A549 (cell line): ENCODE data around the gene SRF. TPM values are rescaled to one million over a fixed set of nuclear protein-coding genes. Genes with fewer than 3 reads are reported as not detected.

Experiments used
- ATAC-seq, 2 experiments: fragments of 200-7000 bp in 1 of 2; fragments of >200 bp in 1 of 2; cut with Nextera tagmentation in 1 of 2; cut with Tn5 transposase in 1 of 2; 3 replicates each; pipeline versions ENCODE4 v1.8.0 to v1.9.1; 2018 to 2020; ENCODE audit warnings: mild to moderate bottlenecking in 1 of 2, moderate library complexity in 1 of 2
- CTCF ChIA-PET: fragments of 300-600 bp; sonication (Branson Sonifier 250); formaldehyde crosslinking; extraction: SDS; loops from one replicate; lab custom pipeline; 2021; ENCODE audit warnings: antibody characterized with exemption, inconsistent platforms; lab: Yijun Ruan, JAX
- POLR2A ChIA-PET: fragments of 350-600 bp; formaldehyde crosslinking; extraction: SDS; loops from one replicate; lab custom pipeline; 2021; ENCODE audit warnings: antibody characterized with exemption, inconsistent platforms; lab: Yijun Ruan, JAX
- DNase-seq, 2 experiments: peaks; one replicate each; pipeline versions ENCODE4 v3.0.0 to v3.0.0-alpha.2; 2011 to 2016; ENCODE audit warnings: low read depth in 1 of 2, low spot score in 1 of 2
- FAIRE-seq: peaks from 2 replicates; lab custom pipeline; 2011; peaks lifted over from hg19 to GRCh38; lab: Jason Lieb, UNC
- H3K27ac ChIP-seq, 2 experiments: fragments of >200 bp; sonication (Bioruptor Twin); formaldehyde crosslinking; 3 replicates each; pipeline ENCODE4 v1.5.1; 2016 to 2017
- H3K4me1 ChIP-seq: fragments of >200 bp; sonication (Bioruptor Twin); formaldehyde crosslinking; 3 replicates; pipeline ENCODE4 v1.6.1; 2016
- H3K4me2 ChIP-seq: fragments of >200 bp; sonication (Bioruptor Twin); formaldehyde crosslinking; 3 replicates; pipeline ENCODE4 v1.6.1; 2016
- H3K4me3 ChIP-seq: fragments of >200 bp; sonication (Bioruptor Twin); formaldehyde crosslinking; 3 replicates; pipeline ENCODE4 v1.5.1; 2016
- H3K9me3 ChIP-seq: fragments of >200 bp; sonication (Bioruptor Twin); formaldehyde crosslinking; 3 replicates; pipeline ENCODE4 v1.6.1; 2016
- CBX8 ChIP-seq: fragments of 200-600 bp; sonication (generic); IDR thresholded peaks from 2 replicates; pipeline ENCODE4 v1.6.1; 2016
- EHF ChIP-seq: fragments of 250-450 bp; sonication (Bioruptor Pico); IDR thresholded peaks from 2 replicates; pipeline ENCODE4 v1.5.0; 2020; ENCODE audit warnings: mild to moderate bottlenecking
- EP300 ChIP-seq, 2 experiments: fragments of >200 bp; sonication (Bioruptor Twin); formaldehyde crosslinking; IDR thresholded peaks; 2 replicates in 1 of 2; 3 replicates in 1 of 2; pipeline ENCODE4 v1.6.1; 2016 to 2017
- ESRRA ChIP-seq: fragments of 150-350 bp; IDR thresholded peaks from 2 replicates; pipeline ENCODE4 v1.6.1; 2014; ENCODE audit warnings: mild to moderate bottlenecking, low read length, borderline replicate concordance
- FOSB ChIP-seq: fragments of 250-450 bp; sonication (Bioruptor Pico); IDR thresholded peaks from 2 replicates; pipeline ENCODE4 v1.5.0; 2020; ENCODE audit warnings: mild to moderate bottlenecking, moderate library complexity
- FOXS1 ChIP-seq: fragments of 250-450 bp; sonication (Bioruptor Pico); IDR thresholded peaks from 2 replicates; pipeline ENCODE4 v1.5.0; 2020; ENCODE audit warnings: mild to moderate bottlenecking, moderate library complexity
- GATA3 ChIP-seq: IDR thresholded peaks from 2 replicates; pipeline ENCODE4 v1.6.1; 2012; ENCODE audit warnings: borderline replicate concordance
- HOXB13 ChIP-seq: fragments of 250-450 bp; sonication (Bioruptor Pico); IDR thresholded peaks from 2 replicates; pipeline ENCODE4 v1.5.0; 2020; ENCODE audit warnings: low read depth, mild to moderate bottlenecking, moderate library complexity
- JUN ChIP-seq, 2 experiments: fragments of >200 bp; sonication (Bioruptor Twin); formaldehyde crosslinking; IDR thresholded peaks; 2 replicates in 1 of 2; 3 replicates in 1 of 2; pipeline ENCODE4 v1.6.1; 2016 to 2017
- JUNB ChIP-seq: fragments of >200 bp; sonication (Bioruptor Twin); formaldehyde crosslinking; IDR thresholded peaks from 2 replicates; pipeline ENCODE4 v1.6.1; 2016
- KDM5A ChIP-seq: fragments of 200-600 bp; sonication (generic); IDR thresholded peaks from 2 replicates; pipeline ENCODE4 v1.6.1; 2016; ENCODE audit warnings: antibody characterized with exemption, mild to moderate bottlenecking
- NFE2L2 ChIP-seq: fragments of 150-350 bp; conservative IDR thresholded peaks from 2 replicates; pipeline ENCODE4 v1.6.1; 2014; ENCODE audit warnings: low read length
- POLR2A ChIP-seq: IDR thresholded peaks from 2 replicates; pipeline ENCODE4 v1.6.1; 2012; ENCODE audit warnings: mild to moderate bottlenecking, low read length
- POLR2AphosphoS2 ChIP-seq: conservative IDR thresholded peaks from 2 replicates; pipeline ENCODE4 v1.6.1; 2012; ENCODE audit warnings: low read length, improper control_type of control experiment, inconsistent platforms
- RCOR1 ChIP-seq: fragments of 150-350 bp; IDR thresholded peaks from 2 replicates; pipeline ENCODE4 v1.6.1; 2014; ENCODE audit warnings: antibody characterized with exemption, low read length, low read depth
- RNF2 ChIP-seq: fragments of 200-600 bp; sonication (generic); IDR thresholded peaks from 2 replicates; pipeline ENCODE4 v1.6.1; 2016; ENCODE audit warnings: low read depth, mild to moderate bottlenecking, antibody characterized with exemption, moderate library complexity, borderline replicate concordance
- ZNF302 ChIP-seq: fragments of 250-450 bp; sonication (Bioruptor Pico); IDR thresholded peaks from 2 replicates; pipeline ENCODE4 v1.9.0; 2021; ENCODE audit warnings: inconsistent platforms, mild to moderate bottlenecking, moderate library complexity
- ZSCAN20 ChIP-seq: fragments of 250-450 bp; sonication (Bioruptor Pico); IDR thresholded peaks from 2 replicates; pipeline ENCODE4 v1.8.0; 2022; ENCODE audit warnings: mild to moderate bottlenecking, moderate library complexity
- WGBS: methylation state at CpG from one replicate; pipeline ENCODE4 v1.1.6; 2017; ENCODE audit errors: missing lambda C conversion rate; 5-methylcytosine and 5-hydroxymethylcytosine counted together
- polyA plus RNA-seq, 4 experiments: library from polyadenylated mRNA; depleted of rRNA in 3 of 4; stranded (reverse); fragments of >200 nt; fragmentation: RNase III in 1 of 4; extraction: RNeasy Plus Mini Kit Qiagen cat#74134 plus additional on column Dnase treatment in 1 of 4; gene quantifications; 2 replicates in 3 of 4; 3 replicates in 1 of 4; pipeline ENCODE4 v1.2.3, GENCODE V29; 2011 to 2017
- TF ChIP-seq, protein P1 (sequence below): fragments of >200 bp; sonication (Bioruptor Twin); formaldehyde crosslinking; IDR thresholded peaks from 3 replicates; pipeline ENCODE4 v1.5.1; 2016
- TF ChIP-seq, protein P2 (sequence below): fragments of 450-650 bp; IDR thresholded peaks from 2 replicates; pipeline ENCODE4 v1.6.1; 2014; ENCODE audit warnings: antibody characterized with exemption
- TF ChIP-seq, protein P3 (sequence below): IDR thresholded peaks from 2 replicates; pipeline ENCODE4 v1.6.1; 2012
- TF ChIP-seq, protein P4 (sequence below): fragments of 250-450 bp; sonication (Bioruptor Pico); IDR thresholded peaks from 2 replicates; pipeline ENCODE4 v1.5.0; 2021; ENCODE audit warnings: mild to moderate bottlenecking, moderate library complexity, borderline replicate concordance
- TF ChIP-seq, protein P5 (sequence below): fragments of >200 bp; sonication (Bioruptor Twin); formaldehyde crosslinking; IDR thresholded peaks from 3 replicates; pipeline ENCODE4 v1.6.1; 2016

The SRF gene
- polyA plus RNA-seq, 2 of the 4 experiments (the other 2 are of a cell fraction), result 14.0 to 16.7 TPM

DNA sequence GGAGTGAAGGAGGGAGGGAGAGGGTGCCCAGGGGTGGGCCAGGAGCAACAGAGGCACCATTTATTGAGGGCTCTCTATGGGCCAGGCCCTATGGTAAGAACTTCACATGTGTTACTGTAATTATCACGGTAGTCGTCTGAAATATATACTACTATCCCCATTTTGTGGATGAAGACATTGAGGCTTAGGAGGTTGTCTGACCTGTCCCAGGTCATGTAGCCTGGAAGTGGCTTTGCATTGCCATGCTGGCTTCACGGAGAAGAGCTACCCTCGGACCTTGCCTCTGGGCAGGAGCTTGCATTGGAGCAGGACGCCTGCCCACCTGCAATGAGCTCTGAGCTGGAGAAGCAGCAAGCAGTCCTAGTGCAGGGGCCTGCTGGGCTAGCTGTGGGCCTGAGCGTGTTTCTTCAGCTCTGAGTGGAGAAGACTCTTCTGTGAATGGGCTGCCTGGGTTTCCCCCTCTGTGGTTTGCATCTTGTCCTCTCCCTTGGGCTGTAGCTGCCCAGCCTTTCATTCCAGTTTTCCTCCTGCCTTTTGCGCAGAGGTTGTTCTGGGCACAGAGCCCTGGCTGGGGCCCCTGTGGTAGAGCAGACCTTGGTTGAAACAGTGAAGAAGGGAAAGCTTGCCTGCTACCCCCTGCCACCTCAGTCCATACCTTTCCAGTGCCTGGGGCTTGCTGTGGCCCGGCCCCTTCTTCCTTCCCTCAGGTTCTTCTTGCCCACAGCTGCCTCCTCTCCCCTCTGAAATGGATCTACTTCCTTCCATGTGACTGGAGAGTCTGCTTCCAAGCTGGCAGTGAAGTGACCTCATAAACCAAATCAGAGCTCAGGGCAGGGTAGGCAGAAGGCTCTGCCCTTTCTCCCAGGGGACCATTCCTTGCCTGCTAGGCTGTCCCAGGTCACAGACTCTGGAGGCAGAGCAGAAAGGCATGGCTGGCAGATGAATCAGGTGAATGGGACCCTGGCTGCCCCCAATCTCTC lies 24.1 kb upstream of the SRF start:
- H3K4me1 ChIP-seq, result peaks cover 8% of the 10 kb centered on the region; the same call in 1 of the 3 replicates
- no peak overlapping the region for H3K27ac ChIP-seq
- TF ChIP-seq, protein P1, sequence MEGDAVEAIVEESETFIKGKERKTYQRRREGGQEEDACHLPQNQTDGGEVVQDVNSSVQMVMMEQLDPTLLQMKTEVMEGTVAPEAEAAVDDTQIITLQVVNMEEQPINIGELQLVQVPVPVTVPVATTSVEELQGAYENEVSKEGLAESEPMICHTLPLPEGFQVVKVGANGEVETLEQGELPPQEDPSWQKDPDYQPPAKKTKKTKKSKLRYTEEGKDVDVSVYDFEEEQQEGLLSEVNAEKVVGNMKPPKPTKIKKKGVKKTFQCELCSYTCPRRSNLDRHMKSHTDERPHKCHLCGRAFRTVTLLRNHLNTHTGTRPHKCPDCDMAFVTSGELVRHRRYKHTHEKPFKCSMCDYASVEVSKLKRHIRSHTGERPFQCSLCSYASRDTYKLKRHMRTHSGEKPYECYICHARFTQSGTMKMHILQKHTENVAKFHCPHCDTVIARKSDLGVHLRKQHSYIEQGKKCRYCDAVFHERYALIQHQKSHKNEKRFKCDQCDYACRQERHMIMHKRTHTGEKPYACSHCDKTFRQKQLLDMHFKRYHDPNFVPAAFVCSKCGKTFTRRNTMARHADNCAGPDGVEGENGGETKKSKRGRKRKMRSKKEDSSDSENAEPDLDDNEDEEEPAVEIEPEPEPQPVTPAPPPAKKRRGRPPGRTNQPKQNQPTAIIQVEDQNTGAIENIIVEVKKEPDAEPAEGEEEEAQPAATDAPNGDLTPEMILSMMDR, result no peak
- TF ChIP-seq POLR2A, result no peak
- TF ChIP-seq RCOR1, result no peak
- TF ChIP-seq ZNF302 (CRISPR knock-in tag), result no peak
- no peak for TF ChIP-seq FOXS1 (CRISPR knock-in tag)
- TF ChIP-seq, protein P2, sequence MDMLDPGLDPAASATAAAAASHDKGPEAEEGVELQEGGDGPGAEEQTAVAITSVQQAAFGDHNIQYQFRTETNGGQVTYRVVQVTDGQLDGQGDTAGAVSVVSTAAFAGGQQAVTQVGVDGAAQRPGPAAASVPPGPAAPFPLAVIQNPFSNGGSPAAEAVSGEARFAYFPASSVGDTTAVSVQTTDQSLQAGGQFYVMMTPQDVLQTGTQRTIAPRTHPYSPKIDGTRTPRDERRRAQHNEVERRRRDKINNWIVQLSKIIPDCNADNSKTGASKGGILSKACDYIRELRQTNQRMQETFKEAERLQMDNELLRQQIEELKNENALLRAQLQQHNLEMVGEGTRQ, result no peak
- TF ChIP-seq FOSB (CRISPR knock-in tag), result no peak
- TF ChIP-seq EHF (CRISPR knock-in tag), result no peak
- no peak for TF ChIP-seq KDM5A
- TF ChIP-seq NFE2L2, result no peak
- TF ChIP-seq RNF2, result no peak
- TF ChIP-seq ZSCAN20 (CRISPR knock-in tag), result no peak
- no peak for TF ChIP-seq JUNB
- no peak for TF ChIP-seq EP300 (IDR thresholded peaks at IDR 0.05)
- TF ChIP-seq, protein P3, sequence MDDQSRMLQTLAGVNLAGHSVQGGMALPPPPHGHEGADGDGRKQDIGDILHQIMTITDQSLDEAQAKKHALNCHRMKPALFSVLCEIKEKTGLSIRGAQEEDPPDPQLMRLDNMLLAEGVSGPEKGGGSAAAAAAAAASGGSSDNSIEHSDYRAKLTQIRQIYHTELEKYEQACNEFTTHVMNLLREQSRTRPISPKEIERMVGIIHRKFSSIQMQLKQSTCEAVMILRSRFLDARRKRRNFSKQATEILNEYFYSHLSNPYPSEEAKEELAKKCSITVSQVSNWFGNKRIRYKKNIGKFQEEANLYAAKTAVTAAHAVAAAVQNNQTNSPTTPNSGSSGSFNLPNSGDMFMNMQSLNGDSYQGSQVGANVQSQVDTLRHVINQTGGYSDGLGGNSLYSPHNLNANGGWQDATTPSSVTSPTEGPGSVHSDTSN, result no peak
- TF ChIP-seq, protein P4, sequence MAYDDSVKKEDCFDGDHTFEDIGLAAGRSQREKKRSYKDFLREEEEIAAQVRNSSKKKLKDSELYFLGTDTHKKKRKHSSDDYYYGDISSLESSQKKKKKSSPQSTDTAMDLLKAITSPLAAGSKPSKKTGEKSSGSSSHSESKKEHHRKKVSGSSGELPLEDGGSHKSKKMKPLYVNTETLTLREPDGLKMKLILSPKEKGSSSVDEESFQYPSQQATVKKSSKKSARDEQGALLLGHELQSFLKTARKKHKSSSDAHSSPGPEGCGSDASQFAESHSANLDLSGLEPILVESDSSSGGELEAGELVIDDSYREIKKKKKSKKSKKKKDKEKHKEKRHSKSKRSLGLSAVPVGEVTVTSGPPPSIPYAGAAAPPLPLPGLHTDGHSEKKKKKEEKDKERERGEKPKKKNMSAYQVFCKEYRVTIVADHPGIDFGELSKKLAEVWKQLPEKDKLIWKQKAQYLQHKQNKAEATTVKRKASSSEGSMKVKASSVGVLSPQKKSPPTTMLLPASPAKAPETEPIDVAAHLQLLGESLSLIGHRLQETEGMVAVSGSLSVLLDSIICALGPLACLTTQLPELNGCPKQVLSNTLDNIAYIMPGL (CRISPR knock-in tag), result no peak
- TF ChIP-seq GATA3, result no peak
- no peaks in the 10 kb centered on the region for H3K9me3 ChIP-seq
- H3K4me3 ChIP-seq, result no peak overlapping the region
- ChIA-PET CTCF (interaction anchor here (0.6 to 6.2 kb wide), 3 partner anchors 12 to 139 kb away, joined by 3 to 69 read pairs (median 3); no protein-coding TSS in a partner anchor), POLR2A (no interaction called here)
- H3K4me2 ChIP-seq, result no peak overlapping the region
- no peak for ATAC-seq
- DNase-seq, result no peak
- FAIRE-seq, result no peak
- 79% methylated on average over 8 of the region's 8 CpGs for WGBS

DNA sequence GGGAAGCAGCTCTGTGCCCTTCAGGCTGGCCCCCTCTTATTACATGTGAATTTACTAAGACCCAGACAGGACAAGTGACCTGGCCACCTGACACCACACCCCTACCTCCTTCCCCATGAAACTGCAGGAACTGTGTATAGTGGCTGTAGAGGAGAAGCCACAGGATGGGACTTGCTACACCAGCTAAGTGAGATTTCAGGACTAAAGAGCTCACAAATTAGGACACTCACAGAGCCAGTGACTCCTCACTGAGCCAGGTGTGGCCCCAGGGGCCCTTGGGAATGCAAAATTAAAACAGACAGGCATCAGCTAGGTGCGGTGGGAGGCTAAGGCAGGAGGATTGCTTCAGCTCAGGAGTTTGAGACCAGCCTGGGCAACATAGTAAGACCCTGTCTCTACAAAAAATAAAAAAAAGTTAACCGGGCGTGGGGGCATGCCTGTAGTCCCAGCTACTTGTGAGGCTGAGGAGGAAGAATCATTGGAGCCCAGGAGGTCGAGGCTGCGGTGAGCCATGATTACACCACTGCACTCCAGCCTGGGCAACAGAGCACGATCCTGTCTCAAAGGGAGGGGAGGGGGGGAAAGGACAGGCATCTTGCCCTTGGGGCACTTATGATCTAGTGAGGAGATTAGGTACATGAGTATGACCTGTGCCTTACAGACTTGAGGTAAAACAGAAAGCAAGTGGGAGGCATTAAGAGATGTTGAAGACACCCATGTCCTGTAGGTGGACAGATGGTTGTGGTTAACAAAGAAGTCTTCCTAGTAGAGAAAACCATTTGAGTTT lies 23.2 kb upstream of the SRF start:
- no peak overlapping the region for H3K4me2 ChIP-seq
- WGBS, result 75% methylated on average over 6 of the region's 6 CpGs
- CTCF ChIA-PET, result interaction anchor here (0.8 to 6.2 kb wide), 3 partner anchors 13 to 140 kb away, joined by 3 to 69 read pairs (median 3); no protein-coding TSS in a partner anchor
- no peak for ATAC-seq
- no peak for FAIRE-seq
- H3K4me3 ChIP-seq, result no peak overlapping the region
- DNase-seq, result no peak
- H3K9me3 ChIP-seq, result no peaks in the 10 kb centered on the region
- POLR2A ChIA-PET, result no interaction called here
- peaks cover 8% of the 10 kb centered on the region; the same call in 1 of the 3 replicates for H3K4me1 ChIP-seq
- no peak overlapping the region for H3K27ac ChIP-seq
- TF ChIP-seq KDM5A, result no peak
- TF ChIP-seq RNF2, result no peak
- no peak for TF ChIP-seq ESRRA
- no peak for TF ChIP-seq CBX8
- TF ChIP-seq, protein P2, result no peak
- no peak for TF ChIP-seq EP300 (IDR thresholded peaks at IDR 0.05)
- TF ChIP-seq HOXB13, result no peak
- TF ChIP-seq, protein P1, result no peak
- no peak for TF ChIP-seq JUN (IDR thresholded peaks at IDR 0.05)
- TF ChIP-seq, protein P5, sequence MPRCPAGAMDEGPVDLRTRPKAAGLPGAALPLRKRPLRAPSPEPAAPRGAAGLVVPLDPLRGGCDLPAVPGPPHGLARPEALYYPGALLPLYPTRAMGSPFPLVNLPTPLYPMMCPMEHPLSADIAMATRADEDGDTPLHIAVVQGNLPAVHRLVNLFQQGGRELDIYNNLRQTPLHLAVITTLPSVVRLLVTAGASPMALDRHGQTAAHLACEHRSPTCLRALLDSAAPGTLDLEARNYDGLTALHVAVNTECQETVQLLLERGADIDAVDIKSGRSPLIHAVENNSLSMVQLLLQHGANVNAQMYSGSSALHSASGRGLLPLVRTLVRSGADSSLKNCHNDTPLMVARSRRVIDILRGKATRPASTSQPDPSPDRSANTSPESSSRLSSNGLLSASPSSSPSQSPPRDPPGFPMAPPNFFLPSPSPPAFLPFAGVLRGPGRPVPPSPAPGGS, result no peak
- TF ChIP-seq FOXS1 (CRISPR knock-in tag), result no peak
- no peak for TF ChIP-seq GATA3
- TF ChIP-seq POLR2AphosphoS2, result no peak
